Measurements from ENCODE around the gene CCR7. TPM values are rescaled to one million over a fixed set of nuclear protein-coding genes. Genes with fewer than 3 reads are reported as not detected.
"Not testable (repeated sequence)": the region's sequence is repeated elsewhere in the genome, so short reads cannot be mapped to it uniquely, and the experiment has no call there.

CCR7 gene
- total RNA-seq, 1 donor from 2014 or later, result not detected

GRCh38 chr17:40547079-40547784, 18.0 kb downstream of the CCR7 start:
- no peak for TF ChIP-seq CTCF (conservative IDR thresholded peaks at IDR 0.05; ENCODE audit: low read depth, low read length)
- DNase-seq (ENCODE audit: low read depth), result no peak
- no peak overlapping the region for H3K4me3 ChIP-seq (ENCODE audit: low read depth, low read length)

GRCh38 chr17:40546497-40546896, 18.8 kb downstream of the CCR7 start:
- H3K4me3 ChIP-seq (ENCODE audit: low read depth, low read length); DNase-seq (ENCODE audit: low read depth): not testable (repeated sequence)

- no peak for TF ChIP-seq CTCF (conservative IDR thresholded peaks at IDR 0.05; ENCODE audit: low read depth, low read length)
- H3K4me3 ChIP-seq (ENCODE audit: low read depth, low read length), result no peak overlapping the region
- no peak for DNase-seq (ENCODE audit: low read depth)
Measured at GRCh38 chr17:40545660-40546059, 19.6 kb downstream of the CCR7 start.

- H3K4me3 ChIP-seq (ENCODE audit: low read depth, low read length), result no peak overlapping the region
- DNase-seq (ENCODE audit: low read depth), result no peak
- TF ChIP-seq CTCF (conservative IDR thresholded peaks at IDR 0.05; ENCODE audit: low read depth, low read length), result no peak
Measured at GRCh38 chr17:40542558-40543411, 22.5 kb downstream of the CCR7 start.

- TF ChIP-seq CTCF (conservative IDR thresholded peaks at IDR 0.05; ENCODE audit: low read depth, low read length), result no peak
- no peak for DNase-seq (ENCODE audit: low read depth)
- no peak overlapping the region for H3K4me3 ChIP-seq (ENCODE audit: low read depth, low read length)
Measured at GRCh38 chr17:40541873-40542557, 23.3 kb downstream of the CCR7 start.

- TF ChIP-seq CTCF (conservative IDR thresholded peaks at IDR 0.05; ENCODE audit: low read depth, low read length), result no peak
- no peak overlapping the region for H3K4me3 ChIP-seq (ENCODE audit: low read depth, low read length)
- no peak for DNase-seq (ENCODE audit: low read depth)
Measured at GRCh38 chr17:40541060-40541872, 24.0 kb downstream of the CCR7 start.
